Measurements from ENCODE around the gene ADD3.
A peak's percentile ranks its signal among the peaks of the same experiment; 100 is the strongest.
"Not testable (repeated sequence)": the region's sequence is repeated elsewhere in the genome, so short reads cannot be mapped to it uniquely, and the experiment has no call there.

The ADD3 gene

GRCh38 chr10:110113670-110114337 is 106.0 kb downstream of the ADD3 start:
- DNase-seq = no peak

- DNase-seq = not testable (repeated sequence)
Observed at GRCh38 chr10:110114668-110115067, 106.9 kb downstream of the ADD3 start.

- DNase-seq = no peak
Observed at GRCh38 chr10:110115784-110116520, 108.2 kb downstream of the ADD3 start.

- no peak for DNase-seq
Observed at GRCh38 chr10:110118891-110119621, 111.3 kb downstream of the ADD3 start.

GRCh38 chr10:110123594-110123993 is 115.8 kb downstream of the ADD3 start:
- DNase-seq = no peak

GRCh38 chr10:110129490-110129889 is 121.7 kb downstream of the ADD3 start:
- no peak for DNase-seq

GRCh38 chr10:110134917-110135316 is 127.1 kb downstream of the ADD3 start:
- no peak for DNase-seq

- not testable (repeated sequence) for DNase-seq
Observed at GRCh38 chr10:110135836-110136235, 128.1 kb downstream of the ADD3 start.

- peak in 1 of 2 donors; percentile 96 for DNase-seq
Observed at GRCh38 chr10:110137142-110137545, 129.4 kb downstream of the ADD3 start.

GRCh38 chr10:110138197-110138812 is 130.5 kb downstream of the ADD3 start:
- DNase-seq = peak in 1 of 2 donors; percentile 87

- no peak for DNase-seq
Observed at GRCh38 chr10:110141185-110141584, 133.4 kb downstream of the ADD3 start.

GRCh38 chr10:110141871-110142635 is 134.3 kb downstream of the ADD3 start:
- DNase-seq = no peak

GRCh38 chr10:110142965-110143364 is 135.2 kb downstream of the ADD3 start:
- DNase-seq = no peak

- no peak for DNase-seq
Observed at GRCh38 chr10:110144507-110144906, 136.7 kb downstream of the ADD3 start.

- no peak for DNase-seq
Observed at GRCh38 chr10:110147961-110148360, 140.2 kb downstream of the ADD3 start.

- DNase-seq = no peak
Observed at GRCh38 chr10:110149259-110149658, 141.5 kb downstream of the ADD3 start.

- no peak for DNase-seq
Observed at GRCh38 chr10:110150046-110150445, 142.3 kb downstream of the ADD3 start.

GRCh38 chr10:110150981-110151380 is 143.2 kb downstream of the ADD3 start:
- no peak for DNase-seq

- DNase-seq = no peak
Observed at GRCh38 chr10:110151467-110151866, 143.7 kb downstream of the ADD3 start.

GRCh38 chr10:110151971-110152370 is 144.2 kb downstream of the ADD3 start:
- DNase-seq = no peak

- no peak for DNase-seq
Observed at GRCh38 chr10:110153396-110153795, 145.6 kb downstream of the ADD3 start.

GRCh38 chr10:110156046-110156445 is 148.3 kb downstream of the ADD3 start:
- DNase-seq = no peak

Data from hippocampal formation (tissue), 2 donors.